ENCODE measurements around the gene FRMD1.

- TF ChIP-seq CTCF (IDR thresholded peaks at IDR 0.05; ENCODE audit: insufficient read depth, low read length): no peak
- TF ChIP-seq REST (IDR thresholded peaks at IDR 0.05; ENCODE audit: insufficient replicate concordance, low read depth): no peak
- no peak for TF ChIP-seq POLR2AphosphoS5 (IDR thresholded peaks at IDR 0.05; ENCODE audit: low read depth)
- no peak for TF ChIP-seq GABPA (IDR thresholded peaks at IDR 0.05; ENCODE audit: low read depth)
- no peak for TF ChIP-seq SPI1 (IDR thresholded peaks at IDR 0.05; ENCODE audit: borderline replicate concordance, low read depth)
Observed at GRCh38 chr6:168043848-168044415, 35.1 kb downstream of the FRMD1 start.
